NB4 (cell line): ENCODE results near the gene IQCK.
"Not testable (repeated sequence)": the region's sequence is repeated elsewhere in the genome, so short reads cannot be mapped to it uniquely, and the experiment has no call there.

Experiments
- CTCF ChIP-seq: IDR thresholded peaks from one replicate; pipeline ENCODE4 v1.5.1; 2012; ENCODE audit warnings: low read depth, low read length
- MAX ChIP-seq: IDR thresholded peaks from 2 replicates; pipeline ENCODE4 v1.6.1; 2011; ENCODE audit warnings: low read depth, low read length
- MYC ChIP-seq: IDR thresholded peaks from 2 replicates; pipeline ENCODE4 v1.6.1; 2011; ENCODE audit warnings: low read depth, low read length
- POLR2A ChIP-seq: IDR thresholded peaks from 2 replicates; pipeline ENCODE4 v1.6.1; 2011; ENCODE audit warnings: mild to moderate bottlenecking; ENCODE audit not compliant: insufficient read length; ENCODE audit errors: extremely low read depth

GRCh38 chr16:19801824-19802223 is 83.8 kb downstream of the IQCK start:
- TF ChIP-seq MYC, POLR2A, CTCF, MAX: not testable (repeated sequence)
